Activated CD8-positive, alpha-beta memory T cell treated with anti-CD3 and anti-CD28 coated beads, Interleukin-2, amount 50 U/mL, for 4 hours (primary cell): ENCODE results near the gene SCYL2.
"Not testable (repeated sequence)": the region's sequence is repeated elsewhere in the genome, so short reads cannot be mapped to it uniquely, and the experiment has no call there.

ENCODE experiments used
- DNase-seq: peaks from one replicate; pipeline ENCODE4 v3.0.0-alpha.2; 2020

The SCYL2 gene

GRCh38 chr12:100331871-100332270, 64.9 kb downstream of the SCYL2 start:
- DNase-seq = no peak

- DNase-seq = no peak
Measured at GRCh38 chr12:100332852-100333251, 65.9 kb downstream of the SCYL2 start.

- no peak for DNase-seq
Measured at GRCh38 chr12:100337299-100337698, 70.3 kb downstream of the SCYL2 start.

- DNase-seq = no peak
Measured at GRCh38 chr12:100337727-100338126, 70.8 kb downstream of the SCYL2 start.

- DNase-seq = no peak
Measured at GRCh38 chr12:100339071-100339470, 72.1 kb downstream of the SCYL2 start.

GRCh38 chr12:100342897-100343296, 75.9 kb downstream of the SCYL2 start:
- DNase-seq = not testable (repeated sequence)

GRCh38 chr12:100344351-100344750, 77.4 kb downstream of the SCYL2 start:
- not testable (repeated sequence) for DNase-seq

GRCh38 chr12:100345020-100345767, 78.2 kb downstream of the SCYL2 start:
- no peak for DNase-seq

- DNase-seq = no peak
Measured at GRCh38 chr12:100346660-100347059, 79.7 kb downstream of the SCYL2 start.

GRCh38 chr12:100348657-100349454, 81.9 kb downstream of the SCYL2 start:
- no peak for DNase-seq

GRCh38 chr12:100356644-100357223, 89.8 kb downstream of the SCYL2 start, which contains the start of gene SLC17A8:
Gene SLC17A8 (plus strand): TSS chr12:100357074. CDS start chr12:100357392, 318 bp downstream.
- no peak for DNase-seq

- no peak for DNase-seq
Measured at GRCh38 chr12:100359248-100359647, 92.3 kb downstream of the SCYL2 start.

GRCh38 chr12:100359822-100360221, 92.8 kb downstream of the SCYL2 start:
- no peak for DNase-seq

- no peak for DNase-seq
Measured at GRCh38 chr12:100360450-100360849, 93.5 kb downstream of the SCYL2 start.

GRCh38 chr12:100364324-100364723, 97.3 kb downstream of the SCYL2 start:
- no peak for DNase-seq

- DNase-seq = no peak
Measured at GRCh38 chr12:100365411-100365810, 98.4 kb downstream of the SCYL2 start.

GRCh38 chr12:100368066-100368465, 101.1 kb downstream of the SCYL2 start:
- no peak for DNase-seq

GRCh38 chr12:100371146-100371545, 104.2 kb downstream of the SCYL2 start:
- no peak for DNase-seq

GRCh38 chr12:100372853-100373640, 106.1 kb downstream of the SCYL2 start:
- DNase-seq = no peak

- DNase-seq = no peak
Measured at GRCh38 chr12:100375038-100375735, 108.2 kb downstream of the SCYL2 start.

GRCh38 chr12:100376161-100376560, 109.2 kb downstream of the SCYL2 start:
- DNase-seq = no peak

GRCh38 chr12:100381379-100381778, 114.4 kb downstream of the SCYL2 start:
- no peak for DNase-seq
